SK-N-MC (cell line): ENCODE data around the gene CKAP2.
"Not testable (repeated sequence)": the region's sequence is repeated elsewhere in the genome, so short reads cannot be mapped to it uniquely, and the experiment has no call there.

Source experiments
- EZH2 ChIP-seq: fragments of 200-600 bp; sonication (generic); IDR thresholded peaks from one replicate; pipeline ENCODE4 v1.6.1; 2017; ENCODE audit warnings: antibody characterized with exemption
- FOXP2 ChIP-seq: optimal IDR thresholded peaks from 2 replicates; pipeline ENCODE3; 2011; ENCODE audit warnings: mild to moderate bottlenecking, moderate library complexity; ENCODE audit not compliant: insufficient read depth; ENCODE audit errors: extremely low read length, control extremely low read depth
- POLR2AphosphoS5 ChIP-seq: IDR thresholded peaks from 2 replicates; pipeline ENCODE4 v1.6.1; 2012; ENCODE audit warnings: mild to moderate bottlenecking, low read depth, low read length, borderline replicate concordance

- TF ChIP-seq POLR2AphosphoS5, EZH2, FOXP2: not testable (repeated sequence)
Observed at GRCh38 chr13:52513957-52514596, 58.8 kb downstream of the CKAP2 start.
